Neural cell (in vitro differentiated cells): ENCODE results near the gene CCDC136. TPM values are rescaled to one million over a fixed set of nuclear protein-coding genes. Genes with fewer than 3 reads are reported as not detected.

ENCODE experiments used
- H2AFZ ChIP-seq: fragments of 200-600, 300-800 bp; sonication (generic), shearing (Covaris generic); 2 replicates; pipeline ENCODE4 v1.6.0; 2014; ENCODE audit warnings: low read depth, mild to moderate bottlenecking, antibody characterized with exemption, low read length, moderate library complexity
- H3F3A ChIP-seq: fragments of 200-600 bp; shearing (Covaris generic); 2 replicates; pipeline ENCODE4 v1.6.1; 2016; ENCODE audit warnings: mild to moderate bottlenecking, moderate library complexity, mixed read lengths, antibody characterized with exemption, low read length; ENCODE audit not compliant: insufficient read depth, poor library complexity, severe bottlenecking
- H3K27ac ChIP-seq: fragments of 200-600, 300-800 bp; sonication (generic), shearing (Covaris generic); 2 replicates; pipeline ENCODE4 v1.5.1; 2014; ENCODE audit warnings: mild to moderate bottlenecking, low read length, moderate library complexity
- H3K27me3 ChIP-seq: fragments of 300-800, 200-600 bp; sonication (generic), shearing (Covaris generic); 2 replicates; pipeline ENCODE4 v1.6.0; 2014; ENCODE audit warnings: mild to moderate bottlenecking, low read depth, low read length, moderate library complexity; ENCODE audit not compliant: insufficient read depth
- H3K36me3 ChIP-seq: fragments of 300-800, 200-600 bp; sonication (generic), shearing (Covaris generic); 2 replicates; pipeline ENCODE4 v1.5.1; 2014; ENCODE audit warnings: mild to moderate bottlenecking, antibody characterized with exemption, low read length, moderate library complexity; ENCODE audit not compliant: insufficient read depth
- H3K4me2 ChIP-seq: fragments of 300-800, 200-600 bp; sonication (generic), shearing (Covaris generic); 2 replicates; pipeline ENCODE4 v1.6.0; 2014; ENCODE audit warnings: mild to moderate bottlenecking, low read length
- H3K4me3 ChIP-seq: fragments of 300-800, 200-600 bp; sonication (generic), shearing (Covaris generic); 2 replicates; pipeline ENCODE4 v1.5.1; 2014; ENCODE audit warnings: mild to moderate bottlenecking, low read length, moderate library complexity
- H3K79me2 ChIP-seq: fragments of 200-600 bp; shearing (Covaris generic); replicated peaks from 2 replicates; pipeline ENCODE4 v1.6.0; 2014; ENCODE audit warnings: mild to moderate bottlenecking, low read length, moderate library complexity; ENCODE audit not compliant: insufficient read depth
- H3K9ac ChIP-seq: fragments of 300-800, 200-600 bp; sonication (generic), shearing (Covaris generic); 2 replicates; pipeline ENCODE4 v1.6.1; 2016; ENCODE audit warnings: mild to moderate bottlenecking, low read length, mixed read lengths
- H3K9me2 ChIP-seq: fragments of 200-600 bp; shearing (Covaris generic); 2 replicates; pipeline ENCODE4 v1.6.1; 2016; ENCODE audit warnings: mild to moderate bottlenecking, low read length, mixed read lengths; ENCODE audit not compliant: insufficient read depth
- H3K9me3 ChIP-seq: fragments of 200-600, 300-800 bp; sonication (generic), shearing (Covaris generic); 2 replicates; pipeline ENCODE4 v1.6.1; 2016; ENCODE audit warnings: mild to moderate bottlenecking, mixed run types, low read length, moderate library complexity, mixed read lengths
- H4K20me1 ChIP-seq: fragments of 200-600 bp; shearing (Covaris generic); 2 replicates; pipeline ENCODE4 v1.6.1; 2016; ENCODE audit warnings: mild to moderate bottlenecking, mixed run types; ENCODE audit not compliant: insufficient read depth
- CTCF ChIP-seq: fragments of 450-650 bp; IDR thresholded peaks from 2 replicates; pipeline ENCODE4 v1.5.1; 2014; ENCODE audit warnings: antibody characterized with exemption, mild to moderate bottlenecking, moderate library complexity; ENCODE audit not compliant: poor library complexity, severe bottlenecking
- EP300 ChIP-seq: fragments of 450-650 bp; conservative IDR thresholded peaks from 2 replicates; pipeline ENCODE4 v1.6.1; 2014; ENCODE audit warnings: antibody characterized with exemption, mild to moderate bottlenecking, moderate library complexity; ENCODE audit not compliant: poor library complexity, severe bottlenecking
- EZH2 ChIP-seq: fragments of 200-600, 300-800 bp; shearing (Covaris generic), sonication (generic); IDR thresholded peaks from 2 replicates; pipeline ENCODE4 v1.6.1; 2014; ENCODE audit warnings: antibody characterized with exemption, low read length, borderline replicate concordance, mild to moderate bottlenecking; ENCODE audit not compliant: insufficient read depth, poor library complexity, severe bottlenecking
- MXI1 ChIP-seq: fragments of 450-650 bp; conservative IDR thresholded peaks from 2 replicates; pipeline ENCODE4 v1.6.1; 2014; ENCODE audit warnings: antibody characterized with exemption, mild to moderate bottlenecking; ENCODE audit not compliant: poor library complexity, severe bottlenecking
- POLR2AphosphoS5 ChIP-seq: IDR thresholded peaks from 2 replicates; pipeline ENCODE4 v1.6.1; 2012
- RAD21 ChIP-seq: fragments of 450-650 bp; conservative IDR thresholded peaks from 2 replicates; pipeline ENCODE4 v1.6.1; 2014; ENCODE audit warnings: antibody characterized with exemption, mild to moderate bottlenecking, moderate library complexity
- REST ChIP-seq: IDR thresholded peaks from 2 replicates; pipeline ENCODE4 v1.6.1; 2012; ENCODE audit warnings: borderline replicate concordance
- SMC3 ChIP-seq: fragments of 450-650 bp; conservative IDR thresholded peaks from 2 replicates; pipeline ENCODE4 v1.6.1; 2014; ENCODE audit warnings: antibody characterized with exemption, mild to moderate bottlenecking, moderate library complexity; ENCODE audit not compliant: poor library complexity
- TAF1 ChIP-seq: IDR thresholded peaks from 2 replicates; pipeline ENCODE4 v1.6.1; 2012; ENCODE audit warnings: low read depth
- polyA plus RNA-seq: library from polyadenylated mRNA; depleted of rRNA; stranded (reverse); fragments of >200 nt; gene quantifications from 2 replicates; pipeline ENCODE4 v1.2.3, GENCODE V29; 2014

CCDC136 gene
- polyA plus RNA-seq, 1 donor from 2014 or later: 42.5 TPM

- no peaks in the 10 kb centered on the region for H3K9me3 ChIP-seq
- no peak overlapping the region for H3K27ac ChIP-seq
- no peaks in the 10 kb centered on the region for H3K79me2 ChIP-seq
- H3K9ac ChIP-seq: no peak overlapping the region
- H3F3A ChIP-seq: no peaks in the 10 kb centered on the region
- H3K27me3 ChIP-seq: no peaks in the 10 kb centered on the region
- no peak overlapping the region for H3K4me3 ChIP-seq
- H3K4me2 ChIP-seq: no peak overlapping the region
- no peaks in the 10 kb centered on the region for H3K9me2 ChIP-seq
- no peaks in the 10 kb centered on the region for H3K36me3 ChIP-seq
- no peaks in the 10 kb centered on the region for H4K20me1 ChIP-seq
- no peak for TF ChIP-seq EP300
- TF ChIP-seq REST: no peak
- H2AFZ ChIP-seq: no peak overlapping the region
Observed at GRCh38 chr7:128818694-128819093, 26.9 kb downstream of the CCDC136 start.

GRCh38 chr7:128821724-128822123, 30.0 kb downstream of the CCDC136 start:
- no peaks in the 10 kb centered on the region for H3K36me3 ChIP-seq
- no peak overlapping the region for H3K27ac ChIP-seq
- H3K27me3 ChIP-seq: no peaks in the 10 kb centered on the region
- no peak overlapping the region for H2AFZ ChIP-seq
- no peaks in the 10 kb centered on the region for H3K79me2 ChIP-seq
- no peak overlapping the region for H3K4me3 ChIP-seq
- H4K20me1 ChIP-seq: no peaks in the 10 kb centered on the region
- H3K9me3 ChIP-seq: no peaks in the 10 kb centered on the region
- H3F3A ChIP-seq: no peaks in the 10 kb centered on the region
- H3K9me2 ChIP-seq: no peaks in the 10 kb centered on the region
- no peak for TF ChIP-seq POLR2AphosphoS5
- H3K9ac ChIP-seq: no peak overlapping the region
- no peak overlapping the region for H3K4me2 ChIP-seq

- Histone ChIP-seq H3K27me3 (peaks cover 22% of the 10 kb centered on the region), H3K4me3 (no peak overlapping the region), H3K9me3 (no peaks in the 10 kb centered on the region), H3K27ac (no peak overlapping the region), H3F3A (no peaks in the 10 kb centered on the region), H3K9ac (no peak overlapping the region), H3K9me2 (no peaks in the 10 kb centered on the region), H3K36me3 (no peaks in the 10 kb centered on the region), H3K79me2 (no peaks in the 10 kb centered on the region), H4K20me1 (no peaks in the 10 kb centered on the region), H2AFZ (no peak overlapping the region), H3K4me2 (no peak overlapping the region)
- TF ChIP-seq RAD21 (no peak), MXI1 (no peak), TAF1 (no peak), EZH2 (no peak), CTCF (no peak), SMC3 (no peak), POLR2AphosphoS5 (no peak), EP300 (no peak), REST (no peak)
Observed at GRCh38 chr7:128826512-128826911, 34.7 kb downstream of the CCDC136 start.
